Keratinocyte (primary cell): Measurements from ENCODE around the gene SYNE2. TPM values are rescaled to one million over a fixed set of nuclear protein-coding genes. Genes with fewer than 3 reads are reported as not detected.

Source experiments
- DNase-seq: peaks from one replicate; pipeline ENCODE4 v3.0.0-alpha.2; 2011; ENCODE audit warnings: low read depth, missing footprints, low spot score
- FAIRE-seq: peaks from 2 replicates; lab custom pipeline; 2011; peaks lifted over from hg19 to GRCh38; lab: Jason Lieb, UNC
- H2AFZ ChIP-seq: 2 replicates; pipeline ENCODE4 v1.6.0; 2012; ENCODE audit warnings: low read length, control low read depth, inconsistent platforms; ENCODE audit not compliant: control insufficient read depth
- H3K27ac ChIP-seq: 2 replicates; pipeline ENCODE4 v1.5.1; 2011; ENCODE audit warnings: low read length; ENCODE audit not compliant: control insufficient read depth, insufficient read depth
- H3K27me3 ChIP-seq: 3 replicates; pipeline ENCODE4 v1.6.0; 2011; ENCODE audit warnings: low read length; ENCODE audit not compliant: control insufficient read depth, insufficient read depth; ENCODE audit errors: extremely low read depth
- H3K36me3 ChIP-seq, 2 experiments: 2 replicates in 1 of 2; 3 replicates in 1 of 2; pipeline ENCODE4 v1.5.1; 2011; ENCODE audit warnings: low read length in 2 of 2, mild to moderate bottlenecking in 1 of 2; ENCODE audit not compliant: control insufficient read depth in 2 of 2, insufficient read depth in 2 of 2; ENCODE audit errors: extremely low read depth in 1 of 2
- H3K4me1 ChIP-seq: 3 replicates; pipeline ENCODE4 v1.5.1; 2011; ENCODE audit warnings: low read length; ENCODE audit not compliant: control insufficient read depth, insufficient read depth; ENCODE audit errors: extremely low read depth
- H3K4me2 ChIP-seq: 3 replicates; pipeline ENCODE4 v1.6.0; 2011; ENCODE audit warnings: low read depth, low read length; ENCODE audit not compliant: control insufficient read depth, insufficient read depth; ENCODE audit errors: extremely low read depth
- H3K4me3 ChIP-seq, 3 experiments: fragments of 200-600 bp in 1 of 3; sonication (generic) in 1 of 3; 2 replicates in 2 of 3; 3 replicates in 1 of 3; pipeline ENCODE4 v1.5.1; 2011 to 2016; ENCODE audit warnings: low read length in 3 of 3, mild to moderate bottlenecking in 3 of 3, control low read depth in 2 of 3, inconsistent platforms in 1 of 3, low read depth in 1 of 3, mixed read lengths in 1 of 3, mixed run types in 1 of 3, moderate library complexity in 1 of 3; ENCODE audit not compliant: control insufficient read depth in 2 of 3, insufficient read depth in 2 of 3; ENCODE audit errors: extremely low read depth in 1 of 3
- H3K79me2 ChIP-seq: 2 replicates; pipeline ENCODE4 v1.6.0; 2012; ENCODE audit warnings: low read length; ENCODE audit not compliant: control insufficient read depth, insufficient read depth
- H3K9ac ChIP-seq: 3 replicates; pipeline ENCODE4 v1.6.0; 2011; ENCODE audit warnings: low read length; ENCODE audit not compliant: control insufficient read depth, insufficient read depth; ENCODE audit errors: extremely low read depth
- H3K9me1 ChIP-seq: 3 replicates; pipeline ENCODE4 v1.6.0; 2011; ENCODE audit warnings: low read length; ENCODE audit not compliant: control insufficient read depth, insufficient read depth; ENCODE audit errors: extremely low read depth
- H3K9me3 ChIP-seq: 2 replicates; pipeline ENCODE4 v1.5.1; 2012; ENCODE audit warnings: low read depth, low read length; ENCODE audit not compliant: control insufficient read depth
- H4K20me1 ChIP-seq: 3 replicates; pipeline ENCODE4 v1.6.0; 2011; ENCODE audit warnings: low read length; ENCODE audit not compliant: control insufficient read depth, insufficient read depth; ENCODE audit errors: extremely low read depth
- EZH2 ChIP-seq: IDR thresholded peaks from one replicate; pipeline ENCODE4 v1.6.1; 2012; ENCODE audit warnings: inconsistent platforms, mild to moderate bottlenecking, low read length, moderate library complexity
- dilution Hi-C: fragments of 300-500 bp; cut with MboI; formaldehyde crosslinking; loops from one replicate; pipeline ENCODE4 v1.7.0; 2020; ENCODE audit warnings: low sequenced_read_pairs; ENCODE audit not compliant: extremely low pct_ligation_motif_present
- polyA plus RNA-seq, 5 experiments: library from polyadenylated mRNA; depleted of rRNA in 3 of 5; stranded (reverse) in 3 of 5; stranded (forward) in 1 of 5; unstranded in 1 of 5; fragments of >200 nt; gene quantifications; 1 replicate in 1 of 5; 2 replicates in 3 of 5; 3 replicates in 1 of 5; pipeline versions ENCODE4 v1.2.1 to v1.2.3, GENCODE V29; 2011 to 2012; ENCODE audit warnings: missing spikeins in 2 of 5, low read depth in 1 of 5, low replicate concordance in 1 of 5
- TF ChIP-seq, protein P1 (sequence below), 3 experiments: IDR thresholded peaks in 1 of 3; conservative IDR thresholded peaks in 1 of 3; optimal IDR thresholded peaks in 1 of 3; 2 replicates in 2 of 3; 3 replicates in 1 of 3; pipeline versions ENCODE3 to v1.5.1; 2011; ENCODE audit warnings: low read length in 3 of 3, mild to moderate bottlenecking in 3 of 3, moderate library complexity in 2 of 3, control low read depth in 1 of 3, inconsistent platforms in 1 of 3; ENCODE audit not compliant: insufficient read depth in 2 of 3; ENCODE audit errors: extremely low read depth in 1 of 3

The SYNE2 gene
- polyA plus RNA-seq, 1 donor (not counting 4 experiments of a cell fraction or from before 2014, with no cell fraction given) = 9.9 TPM

GRCh38 chr14:64246688-64247087 lies 393.9 kb downstream of the SYNE2 start:
- H3K9me3 ChIP-seq = no peaks in the 10 kb centered on the region
- H3K27me3 ChIP-seq = no peaks in the 10 kb centered on the region
- H3K4me2 ChIP-seq = no peak overlapping the region
- DNase-seq (no peak), FAIRE-seq (no peak)
- H4K20me1 ChIP-seq = no peaks in the 10 kb centered on the region
- TF ChIP-seq, protein P1, sequence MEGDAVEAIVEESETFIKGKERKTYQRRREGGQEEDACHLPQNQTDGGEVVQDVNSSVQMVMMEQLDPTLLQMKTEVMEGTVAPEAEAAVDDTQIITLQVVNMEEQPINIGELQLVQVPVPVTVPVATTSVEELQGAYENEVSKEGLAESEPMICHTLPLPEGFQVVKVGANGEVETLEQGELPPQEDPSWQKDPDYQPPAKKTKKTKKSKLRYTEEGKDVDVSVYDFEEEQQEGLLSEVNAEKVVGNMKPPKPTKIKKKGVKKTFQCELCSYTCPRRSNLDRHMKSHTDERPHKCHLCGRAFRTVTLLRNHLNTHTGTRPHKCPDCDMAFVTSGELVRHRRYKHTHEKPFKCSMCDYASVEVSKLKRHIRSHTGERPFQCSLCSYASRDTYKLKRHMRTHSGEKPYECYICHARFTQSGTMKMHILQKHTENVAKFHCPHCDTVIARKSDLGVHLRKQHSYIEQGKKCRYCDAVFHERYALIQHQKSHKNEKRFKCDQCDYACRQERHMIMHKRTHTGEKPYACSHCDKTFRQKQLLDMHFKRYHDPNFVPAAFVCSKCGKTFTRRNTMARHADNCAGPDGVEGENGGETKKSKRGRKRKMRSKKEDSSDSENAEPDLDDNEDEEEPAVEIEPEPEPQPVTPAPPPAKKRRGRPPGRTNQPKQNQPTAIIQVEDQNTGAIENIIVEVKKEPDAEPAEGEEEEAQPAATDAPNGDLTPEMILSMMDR (optimal IDR thresholded peaks at IDR 0.05 in 1 of 3, IDR thresholded peaks at IDR 0.05 in 1 of 3, conservative IDR thresholded peaks at IDR 0.05 in 1 of 3; ENCODE audit: extremely low read depth in 1 of 3, insufficient read depth in 2 of 3, low read length in 3 of 3) = no peak
- no peak for TF ChIP-seq EZH2
- H3K27ac ChIP-seq = no peak overlapping the region
- dilution Hi-C loops = no loop called here
- no peak overlapping the region for H3K4me3 ChIP-seq
- no peak overlapping the region for H3K9ac ChIP-seq
- no peaks in the 10 kb centered on the region for H3K9me1 ChIP-seq
- H3K36me3 ChIP-seq = no peaks in the 10 kb centered on the region
- H3K4me1 ChIP-seq = no peaks in the 10 kb centered on the region
- H2AFZ ChIP-seq = no peak overlapping the region
- H3K79me2 ChIP-seq = no peaks in the 10 kb centered on the region

GRCh38 chr14:64247195-64247594 lies 394.4 kb downstream of the SYNE2 start:
- Histone ChIP-seq H3K4me1 (no peaks in the 10 kb centered on the region), H4K20me1 (no peaks in the 10 kb centered on the region), H3K9ac (no peak overlapping the region), H3K9me3 (no peaks in the 10 kb centered on the region), H3K4me3 (no peak overlapping the region), H2AFZ (no peak overlapping the region), H3K36me3 (no peaks in the 10 kb centered on the region), H3K4me2 (no peak overlapping the region), H3K27me3 (no peaks in the 10 kb centered on the region), H3K79me2 (no peaks in the 10 kb centered on the region), H3K27ac (no peak overlapping the region), H3K9me1 (no peaks in the 10 kb centered on the region)
- FAIRE-seq = no peak
- TF ChIP-seq, protein P1 (optimal IDR thresholded peaks at IDR 0.05 in 1 of 3, IDR thresholded peaks at IDR 0.05 in 1 of 3, conservative IDR thresholded peaks at IDR 0.05 in 1 of 3; ENCODE audit: extremely low read depth in 1 of 3, insufficient read depth in 2 of 3, low read length in 3 of 3) = no peak
- no peak for TF ChIP-seq EZH2
- no peak for DNase-seq
- dilution Hi-C loops = no loop called here
